ENCODE measurements around the gene GAS2L3.
"Not testable (repeated sequence)": the region's sequence is repeated elsewhere in the genome, so short reads cannot be mapped to it uniquely, and the experiment has no call there.

The GAS2L3 gene

GRCh38 chr12:100576331-100577036 is 3.0 kb downstream of the GAS2L3 start:
- DNase-seq, result no peak

GRCh38 chr12:100578923-100579322 is 5.4 kb downstream of the GAS2L3 start:
- no peak for DNase-seq

DNA sequence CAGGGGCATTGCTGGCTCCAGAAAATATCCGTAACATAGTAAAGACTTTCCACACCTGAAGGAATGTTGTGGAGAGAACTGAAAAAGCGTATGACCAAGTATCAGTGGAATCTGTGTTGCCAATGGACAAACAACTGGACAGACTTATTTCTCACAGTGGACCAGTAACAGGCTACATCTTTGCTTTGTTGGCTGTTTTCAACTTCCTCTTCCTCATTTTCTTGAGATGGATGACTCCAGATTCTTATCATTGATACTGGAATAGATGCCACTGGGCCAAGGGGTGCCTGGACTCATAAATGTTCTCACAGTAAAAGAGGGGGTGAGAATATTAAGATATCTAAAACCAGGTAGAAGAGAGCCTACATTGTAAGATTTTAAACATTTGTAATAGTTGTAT is 6.4 kb downstream of the GAS2L3 start:
- DNase-seq, result no peak

DNA sequence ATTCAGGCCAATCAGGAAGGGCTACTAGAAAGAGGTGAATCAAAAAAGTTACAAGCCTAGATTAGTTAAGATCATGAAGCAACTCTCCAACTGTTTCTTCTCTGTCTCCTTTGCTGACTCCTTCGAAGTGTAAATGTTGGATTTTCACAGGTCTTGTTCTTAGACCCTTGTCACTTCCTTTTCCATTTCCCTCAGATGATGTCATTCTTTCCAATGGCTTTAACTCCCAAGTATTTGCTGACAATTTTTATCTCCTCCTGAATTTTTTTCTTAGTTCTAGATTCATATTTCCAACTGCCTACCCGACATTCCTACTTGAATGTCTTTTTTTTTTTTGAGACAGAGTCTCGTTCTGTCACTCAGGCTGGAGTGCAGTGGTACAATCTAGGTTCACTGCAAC is 10.8 kb downstream of the GAS2L3 start:
- DNase-seq, result no peak

GRCh38 chr12:100591979-100592378 is 18.5 kb downstream of the GAS2L3 start:
- DNase-seq, result no peak

DNA sequence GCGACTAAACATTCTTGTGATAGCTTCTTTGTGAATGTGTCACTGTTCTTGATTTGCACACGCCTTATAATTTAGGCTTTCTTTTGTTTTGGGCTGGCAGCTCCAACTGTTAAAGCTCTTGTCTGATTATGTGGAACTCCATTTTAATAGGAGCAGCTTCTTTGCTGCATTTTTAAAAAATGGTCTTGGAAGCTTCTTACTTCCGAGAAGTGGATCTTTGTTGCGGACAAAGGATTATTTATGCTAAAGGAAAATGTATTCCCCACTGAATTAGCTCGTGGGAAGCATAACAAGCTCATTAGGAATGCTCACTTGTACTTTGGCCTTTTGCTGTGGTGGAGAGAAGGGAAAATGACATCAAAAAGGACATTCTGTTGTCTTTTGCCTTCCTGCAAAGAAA is 20.0 kb downstream of the GAS2L3 start:
- no peak for DNase-seq

- DNase-seq, result no peak
These were observed 28.1 kb downstream of the GAS2L3 start for GRCh38 chr12:100601626-100602025.

GRCh38 chr12:100602997-100603396 is 29.5 kb downstream of the GAS2L3 start:
- DNase-seq, result not testable (repeated sequence)

GRCh38 chr12:100608776-100609175 is 35.3 kb downstream of the GAS2L3 start:
- no peak for DNase-seq

DNA sequence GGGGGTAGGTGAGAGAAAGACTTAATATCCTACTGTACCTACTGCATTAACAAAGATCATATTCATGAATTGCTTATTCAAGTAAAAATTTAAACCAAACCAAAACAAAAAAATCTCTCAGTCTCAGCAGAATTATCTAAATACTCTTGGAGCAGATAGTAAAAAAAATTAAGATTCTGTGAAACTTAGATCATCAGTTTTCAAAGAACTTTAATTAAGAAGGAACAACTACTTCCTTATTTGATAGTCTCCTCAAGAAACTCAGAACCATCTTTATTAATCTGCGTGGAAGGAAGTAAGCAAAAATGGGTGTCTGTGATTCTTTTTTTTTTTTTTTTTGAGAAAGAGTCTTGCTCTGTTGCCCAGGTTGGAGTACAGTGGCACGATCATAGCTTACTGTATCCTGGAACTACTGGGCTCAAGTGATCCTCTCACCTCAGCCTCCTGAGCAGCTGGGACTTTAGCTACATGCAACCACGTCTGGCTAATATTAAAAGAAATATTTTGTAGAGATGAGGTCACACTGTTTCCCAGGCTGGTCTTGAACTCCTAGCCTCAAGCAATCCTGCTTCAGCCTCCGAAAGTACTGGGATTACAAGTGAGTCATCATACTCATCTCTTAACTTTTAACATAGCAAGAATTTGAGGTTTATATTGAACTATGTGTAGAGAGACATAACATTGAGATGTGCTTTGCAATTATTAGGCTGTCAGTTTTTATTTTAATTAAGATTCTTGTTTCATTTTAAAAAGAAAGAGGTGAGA is 37.4 kb downstream of the GAS2L3 start:
- DNase-seq, result no peak

DNA sequence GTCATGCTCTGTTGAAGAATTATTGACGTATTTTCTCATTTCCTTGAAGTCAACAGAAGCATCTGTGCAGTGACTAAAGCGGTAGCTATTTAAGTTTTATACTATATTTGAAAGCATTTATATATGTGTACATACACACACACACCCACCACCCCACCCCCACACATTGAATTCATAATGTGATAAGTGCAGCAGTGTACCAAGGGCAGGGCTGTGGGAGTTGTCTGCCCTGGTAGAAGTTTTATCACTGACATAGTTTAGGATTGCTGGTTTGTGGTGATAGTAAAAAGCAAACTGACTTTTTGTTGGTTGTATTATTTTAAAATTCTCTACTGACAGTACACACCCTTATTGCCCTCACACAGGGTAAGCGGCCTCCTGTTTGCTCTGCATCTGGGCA is 39.1 kb downstream of the GAS2L3 start:
- no peak for DNase-seq

DNA sequence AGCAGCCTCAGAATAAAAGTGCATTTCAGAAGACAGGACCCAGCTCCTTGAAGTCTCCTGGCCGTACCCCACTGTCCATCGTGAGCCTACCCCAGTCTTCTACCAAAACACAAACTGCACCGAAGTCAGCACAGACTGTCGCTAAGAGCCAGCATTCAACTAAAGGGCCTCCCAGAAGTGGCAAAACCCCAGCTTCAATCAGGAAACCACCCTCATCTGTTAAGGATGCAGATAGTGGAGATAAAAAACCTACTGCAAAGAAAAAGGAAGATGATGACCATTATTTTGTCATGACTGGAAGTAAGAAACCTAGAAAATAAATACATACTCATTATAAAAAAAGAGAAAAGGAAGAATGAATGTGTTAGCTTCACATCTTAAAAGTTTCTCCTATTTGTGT is 51.1 kb downstream of the GAS2L3 start:
- no peak for DNase-seq

GRCh38 chr12:100632445-100632892 is 59.0 kb downstream of the GAS2L3 start:
- DNase-seq, result no peak

DNA sequence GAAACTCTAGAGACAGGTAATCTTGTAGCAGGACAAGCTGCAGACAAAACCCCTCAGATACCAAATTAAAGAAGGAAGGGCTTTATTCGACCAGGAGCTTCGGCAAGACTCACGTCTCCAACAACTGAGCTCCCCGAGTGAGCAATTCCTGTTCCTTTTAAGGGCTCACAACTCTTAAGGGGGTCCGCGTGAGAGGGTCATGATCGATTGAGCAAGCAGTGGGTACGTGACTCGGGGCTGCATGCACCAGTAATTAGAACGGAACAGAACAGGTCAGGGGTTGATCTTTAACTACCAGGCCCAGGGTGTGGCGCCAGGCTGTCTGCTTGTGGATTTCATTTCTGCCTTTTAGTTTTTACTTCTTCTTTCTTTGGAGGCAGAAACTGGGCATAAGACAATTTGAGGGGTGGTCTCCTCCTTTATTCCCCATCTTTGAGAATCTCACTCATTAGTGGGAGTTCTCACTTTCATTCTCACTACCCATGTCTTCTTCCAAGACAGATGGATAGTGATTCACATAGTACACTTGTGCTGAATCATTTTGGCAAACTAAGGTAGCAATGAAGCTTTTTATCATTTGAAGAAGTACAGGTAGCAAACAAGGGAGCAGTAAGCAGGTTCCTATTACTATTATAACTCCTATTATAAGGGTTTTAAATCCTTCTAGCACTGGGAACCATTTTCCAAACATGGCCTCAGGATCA is 59.8 kb downstream of the GAS2L3 start:
- DNase-seq, result not testable (repeated sequence)

- no peak for DNase-seq
These were observed 69.8 kb downstream of the GAS2L3 start for GRCh38 chr12:100643246-100643645.

GRCh38 chr12:100646896-100647295 is 73.4 kb downstream of the GAS2L3 start:
- DNase-seq, result no peak

DNA sequence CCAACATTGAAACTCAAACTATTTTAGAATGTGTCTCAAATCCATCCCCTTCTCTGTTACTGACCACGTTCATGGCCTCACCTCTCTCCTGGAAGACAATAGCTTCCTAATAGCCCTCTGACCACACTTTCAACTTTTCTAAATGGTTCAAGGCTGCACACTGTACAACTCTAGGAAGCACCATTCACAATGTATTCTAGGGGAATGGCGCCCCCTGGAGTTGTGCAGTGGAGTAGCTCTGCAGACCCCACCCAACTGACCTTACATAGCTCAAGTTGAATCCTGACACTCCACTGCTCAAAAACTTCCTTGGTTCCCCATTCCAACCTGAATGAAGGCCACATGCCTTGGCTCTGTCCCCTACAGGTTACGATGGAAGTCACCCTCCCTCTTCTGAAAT is 77.6 kb downstream of the GAS2L3 start:
- no peak for DNase-seq

DNA sequence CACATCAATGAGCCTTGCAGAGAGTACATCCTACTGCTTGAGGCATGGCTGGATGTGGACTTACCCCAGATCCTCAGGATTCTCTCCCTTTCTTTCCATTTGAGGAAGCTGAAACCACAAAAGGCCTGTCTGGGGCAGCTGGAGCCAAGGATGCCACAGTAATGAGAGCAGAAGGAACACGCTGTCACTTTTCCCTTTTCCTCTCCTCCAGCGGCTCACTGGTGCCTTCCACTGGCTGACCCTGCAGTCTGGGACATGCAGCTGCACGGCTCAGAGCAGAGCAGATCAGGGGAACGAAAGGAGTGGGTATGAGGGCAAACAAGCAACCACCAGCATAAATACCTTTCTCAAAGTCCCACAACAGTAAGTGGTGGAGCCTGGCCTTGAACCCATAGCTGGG is 78.2 kb downstream of the GAS2L3 start:
- DNase-seq, result no peak

- no peak for DNase-seq
These were observed 79.0 kb downstream of the GAS2L3 start for GRCh38 chr12:100652488-100652887.

DNA sequence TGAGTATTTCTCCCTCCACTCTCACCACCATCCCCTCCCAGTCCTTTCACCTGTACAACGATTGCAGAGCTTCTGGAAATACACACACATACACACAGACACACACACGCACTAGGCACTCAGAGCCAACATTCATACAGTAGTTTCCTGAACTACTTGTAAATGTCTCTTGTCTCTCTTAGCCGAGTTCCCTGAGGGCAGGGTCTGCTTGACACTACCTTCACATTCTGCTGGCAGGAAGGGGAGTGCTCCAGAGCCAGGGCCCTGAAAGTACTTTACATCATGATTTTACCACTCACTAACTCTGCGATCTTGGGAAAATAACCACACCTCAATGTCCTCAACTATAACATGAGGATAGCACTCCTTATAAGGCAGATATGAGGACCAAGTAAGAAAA is 82.7 kb downstream of the GAS2L3 start:
- DNase-seq, result no peak

DNA sequence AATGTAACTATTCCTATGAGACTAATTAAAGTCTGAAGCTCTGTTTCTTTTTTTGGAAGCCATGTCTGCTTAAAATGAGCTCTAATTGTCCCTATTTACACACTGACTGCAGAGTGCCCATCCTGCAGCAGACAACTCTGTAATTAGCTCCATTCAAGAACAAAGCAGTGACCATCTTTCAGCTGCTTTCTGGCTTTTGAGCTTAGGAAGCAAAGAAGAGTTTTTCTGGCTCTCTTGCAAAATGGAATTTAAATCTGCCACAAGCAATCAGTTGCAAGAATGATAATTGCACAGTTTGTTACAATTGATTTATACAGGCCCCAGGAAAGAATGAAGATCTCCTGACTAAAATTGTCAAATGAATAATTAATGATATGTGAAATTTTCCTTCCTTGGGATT is 83.4 kb downstream of the GAS2L3 start:
- DNase-seq, result peak; percentile 96

GRCh38 chr12:100661300-100661951 is 87.9 kb downstream of the GAS2L3 start:
- no peak for DNase-seq

DNA sequence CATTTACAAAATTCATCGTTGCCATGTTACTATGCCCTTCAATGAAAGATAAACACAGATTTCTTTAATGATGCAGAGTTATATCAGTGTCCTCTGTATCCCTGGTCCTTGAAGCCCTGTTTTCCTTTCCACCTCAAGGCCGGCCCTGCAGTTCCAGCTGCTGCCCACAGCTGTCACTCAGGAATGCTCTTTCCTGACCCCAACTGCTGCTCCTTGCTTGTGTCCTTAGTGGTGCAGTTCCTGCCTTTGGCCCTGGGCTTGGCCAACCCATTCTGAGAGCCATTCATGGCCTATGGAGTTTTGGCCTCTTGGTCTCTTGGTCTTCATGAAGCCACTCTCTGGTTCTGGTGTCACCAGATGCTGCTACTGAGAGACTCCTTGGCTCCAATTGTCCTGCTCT is 93.1 kb downstream of the GAS2L3 start:
- DNase-seq, result no peak
